ENCODE measurements around the gene VNN1.

The VNN1 gene

GRCh38 chr6:132698608-132699007 is 15.2 kb downstream of the VNN1 start:
- no peaks in the 10 kb centered on the region for H3K36me3 ChIP-seq (ENCODE audit: insufficient read depth, low read length)
- H2AFZ ChIP-seq (ENCODE audit: low read length) = no peak overlapping the region
- H3K27ac ChIP-seq (ENCODE audit: low read depth, low read length, poor library complexity, severe bottlenecking) = no peak overlapping the region
- TF ChIP-seq CTCF (IDR thresholded peaks at IDR 0.05; ENCODE audit: low read length) = no peak
- TF ChIP-seq EZH2 (IDR thresholded peaks at IDR 0.05; ENCODE audit: borderline replicate concordance, low read length) = no peak
- no peaks in the 10 kb centered on the region for H3K9me2 ChIP-seq (ENCODE audit: low read depth, low read length)
- no peaks in the 10 kb centered on the region for H3K4me1 ChIP-seq (ENCODE audit: insufficient read depth, low read length, severe bottlenecking)
- H3F3A ChIP-seq (ENCODE audit: insufficient read depth, low read length) = no peaks in the 10 kb centered on the region
- H3K79me2 ChIP-seq (ENCODE audit: insufficient read depth, low read length) = no peaks in the 10 kb centered on the region
- no peak overlapping the region for H3K4me2 ChIP-seq (ENCODE audit: low read length)
- no peaks in the 10 kb centered on the region for H4K20me1 ChIP-seq (ENCODE audit: insufficient read depth, low read length)
- H3K9me3 ChIP-seq (ENCODE audit: low read length) = no peaks in the 10 kb centered on the region
- H3K4me3 ChIP-seq (ENCODE audit: low read depth, low read length, poor library complexity, severe bottlenecking) = no peak overlapping the region
- no peak overlapping the region for H3K9ac ChIP-seq (ENCODE audit: low read length)
- no peaks in the 10 kb centered on the region for H3K27me3 ChIP-seq (ENCODE audit: insufficient read depth, low read length)

- Histone ChIP-seq H3K9ac (ENCODE audit: low read length) (no peak overlapping the region), H3K9me3 (ENCODE audit: low read length) (no peaks in the 10 kb centered on the region), H3K9me2 (ENCODE audit: low read depth, low read length) (no peaks in the 10 kb centered on the region), H3K36me3 (ENCODE audit: insufficient read depth, low read length) (no peaks in the 10 kb centered on the region), H3K27ac (ENCODE audit: low read depth, low read length, poor library complexity, severe bottlenecking) (no peak overlapping the region), H3K27me3 (ENCODE audit: insufficient read depth, low read length) (no peaks in the 10 kb centered on the region), H3K4me1 (ENCODE audit: insufficient read depth, low read length, severe bottlenecking) (no peaks in the 10 kb centered on the region), H2AFZ (ENCODE audit: low read length) (no peak overlapping the region), H3K4me2 (ENCODE audit: low read length) (no peak overlapping the region), H3K4me3 (ENCODE audit: low read depth, low read length, poor library complexity, severe bottlenecking) (no peak overlapping the region), H3F3A (ENCODE audit: insufficient read depth, low read length) (no peaks in the 10 kb centered on the region), H4K20me1 (ENCODE audit: insufficient read depth, low read length) (no peaks in the 10 kb centered on the region), H3K79me2 (ENCODE audit: insufficient read depth, low read length) (no peaks in the 10 kb centered on the region)
- TF ChIP-seq CTCF (IDR thresholded peaks at IDR 0.05; ENCODE audit: low read length) = no peak
- TF ChIP-seq EZH2 (IDR thresholded peaks at IDR 0.05; ENCODE audit: borderline replicate concordance, low read length) = no peak
Measured at GRCh38 chr6:132695773-132696172, 18.1 kb downstream of the VNN1 start.

DNA sequence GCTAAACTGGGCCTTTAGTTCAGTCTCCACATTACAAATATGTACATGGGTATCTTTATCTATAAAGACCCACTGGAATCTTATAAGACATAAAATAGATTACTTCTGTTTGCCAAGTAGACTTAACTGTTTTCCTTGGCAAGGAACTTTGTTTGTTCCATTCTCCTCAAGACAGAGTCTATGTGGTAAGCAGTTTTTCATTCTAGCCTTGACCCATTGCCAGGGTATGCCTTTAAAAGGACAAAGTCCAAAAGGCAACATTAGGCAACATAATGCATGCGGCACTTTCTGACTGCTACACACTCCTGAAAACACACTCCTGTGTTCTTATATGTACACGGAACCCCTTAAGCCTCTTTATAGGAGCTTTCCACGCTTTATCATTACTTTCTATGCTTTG is 20.4 kb downstream of the VNN1 start:
- no peak overlapping the region for H3K27ac ChIP-seq (ENCODE audit: low read depth, low read length, poor library complexity, severe bottlenecking)
- H3K9ac ChIP-seq (ENCODE audit: low read length) = no peak overlapping the region
- H3K27me3 ChIP-seq (ENCODE audit: insufficient read depth, low read length) = no peaks in the 10 kb centered on the region
- no peaks in the 10 kb centered on the region for H3K9me3 ChIP-seq (ENCODE audit: low read length)
- no peaks in the 10 kb centered on the region for H4K20me1 ChIP-seq (ENCODE audit: insufficient read depth, low read length)
- H3K9me2 ChIP-seq (ENCODE audit: low read depth, low read length) = no peaks in the 10 kb centered on the region
- H3K79me2 ChIP-seq (ENCODE audit: insufficient read depth, low read length) = no peaks in the 10 kb centered on the region
- TF ChIP-seq CTCF (IDR thresholded peaks at IDR 0.05; ENCODE audit: low read length) = no peak
- TF ChIP-seq EZH2 (IDR thresholded peaks at IDR 0.05; ENCODE audit: borderline replicate concordance, low read length) = no peak
- no peak overlapping the region for H3K4me3 ChIP-seq (ENCODE audit: low read depth, low read length, poor library complexity, severe bottlenecking)
- no peaks in the 10 kb centered on the region for H3K4me1 ChIP-seq (ENCODE audit: insufficient read depth, low read length, severe bottlenecking)
- H3K4me2 ChIP-seq (ENCODE audit: low read length) = no peak overlapping the region
- H2AFZ ChIP-seq (ENCODE audit: low read length) = no peak overlapping the region
- no peaks in the 10 kb centered on the region for H3K36me3 ChIP-seq (ENCODE audit: insufficient read depth, low read length)
- no peaks in the 10 kb centered on the region for H3F3A ChIP-seq (ENCODE audit: insufficient read depth, low read length)
